GM12878 (cell line): ENCODE results near the gene ACTA2. TPM values are rescaled to one million over a fixed set of nuclear protein-coding genes. Genes with fewer than 3 reads are reported as not detected.

ENCODE experiments used
- ATAC-seq: fragments of 200-7000 bp; cut with Tn5 transposase; 3 replicates; pipeline ENCODE4 v1.9.1; 2020; ENCODE audit warnings: mild to moderate bottlenecking, moderate library complexity
- BruUV-seq: library from RNA; stranded (reverse); fragments of 400-500 nt; replicated peaks from 2 replicates; lab custom pipeline; 2021; lab: Mats Ljungman, UMichigan
- CTCF ChIA-PET: fragments of 300-600 bp; sonication (Branson Sonifier 250); formaldehyde crosslinking; extraction: SDS; loops from one replicate; lab custom pipeline; 2021; ENCODE audit warnings: inconsistent platforms; lab: Yijun Ruan, JAX
- POLR2A ChIA-PET: fragments of 350-600 bp; formaldehyde crosslinking; extraction: SDS; loops from one replicate; lab custom pipeline; 2021; ENCODE audit warnings: inconsistent platforms; lab: Charles Lee
- RAD21 ChIA-PET: fragments of 300-600 bp; sonication (Branson Sonifier 250); formaldehyde crosslinking; loops from one replicate; lab custom pipeline; 2023; ENCODE audit warnings: antibody characterized with exemption; ENCODE audit not compliant: unreplicated experiment; lab: Charles Lee
- SMC1A ChIA-PET: fragments of 300-600 bp; sonication (Branson Sonifier 250); formaldehyde crosslinking; loops from one replicate; lab custom pipeline; 2023; ENCODE audit not compliant: unreplicated experiment, uncharacterized antibody; lab: Charles Lee
- DNase-seq: peaks from one replicate; pipeline ENCODE4 v3.0.0-alpha.2; 2011; ENCODE audit warnings: low read depth, low spot score
- FAIRE-seq: peaks from 3 replicates; lab custom pipeline; 2011; peaks lifted over from hg19 to GRCh38; lab: Jason Lieb, UNC
- H2AFZ ChIP-seq: 2 replicates; pipeline ENCODE4 v1.6.0; 2011; ENCODE audit warnings: low read depth, low read length, control low read depth; ENCODE audit not compliant: control insufficient read depth
- H3K27ac ChIP-seq: 2 replicates; pipeline ENCODE4 v1.5.1; 2011; ENCODE audit warnings: control low read depth; ENCODE audit not compliant: control insufficient read depth, insufficient read depth
- H3K27me3 ChIP-seq, 2 experiments: replicated peaks in 1 of 2; 2 replicates each; pipeline versions ENCODE4 v1.6.0 to v1.6.1; 2011; ENCODE audit warnings: low read length in 1 of 2; ENCODE audit not compliant: control insufficient read depth in 2 of 2, insufficient read depth in 2 of 2
- H3K36me3 ChIP-seq, 2 experiments: 2 replicates each; pipeline ENCODE4 v1.5.1; 2011; ENCODE audit warnings: low read length in 1 of 2; ENCODE audit not compliant: control insufficient read depth in 2 of 2, insufficient read depth in 2 of 2
- H3K4me1 ChIP-seq: 2 replicates; pipeline ENCODE4 v1.6.1; 2011; ENCODE audit warnings: mild to moderate bottlenecking, low read length, moderate library complexity, mixed read lengths; ENCODE audit not compliant: control insufficient read depth, insufficient read depth
- H3K4me2 ChIP-seq: 2 replicates; pipeline ENCODE4 v1.6.0; 2011; ENCODE audit warnings: control low read depth; ENCODE audit not compliant: control insufficient read depth, insufficient read depth
- H3K4me3 ChIP-seq: fragments of 200-600 bp; sonication (generic); 2 replicates; pipeline ENCODE4 v1.5.1; 2016
- H3K79me2 ChIP-seq: 2 replicates; pipeline ENCODE4 v1.6.0; 2011; ENCODE audit warnings: low read length; ENCODE audit not compliant: control insufficient read depth, insufficient read depth
- H3K9ac ChIP-seq: 2 replicates; pipeline ENCODE4 v1.8.0; 2011; ENCODE audit warnings: low read length, control low read depth, mixed read lengths; ENCODE audit not compliant: control insufficient read depth, insufficient read depth
- H3K9me3 ChIP-seq: replicated peaks from 3 replicates; pipeline ENCODE4 v1.5.1; 2011; ENCODE audit warnings: mild to moderate bottlenecking, low read length; ENCODE audit not compliant: control insufficient read depth, insufficient read depth
- H4K20me1 ChIP-seq: 2 replicates; pipeline ENCODE4 v1.6.0; 2011; ENCODE audit not compliant: control insufficient read depth, insufficient read depth
- WGBS: methylation state at CpG from one replicate; pipeline ENCODE4 v1.1.6; 2016; ENCODE audit warnings: low lambda C conversion rate; ENCODE audit not compliant: insufficient replicate concordance, insufficient coverage; ENCODE audit errors: missing lambda C conversion rate; 5-methylcytosine and 5-hydroxymethylcytosine counted together
- in situ Hi-C: fragments of 300-500 bp; cut with MboI; formaldehyde crosslinking; loops from 9 replicates; pipeline ENCODE4 v1.14.3; 2018; ENCODE audit warnings: mixed read lengths
- intact Hi-C: fragments of 100-400 bp; cut with micrococcal nuclease; formaldehyde crosslinking; loops from one replicate; pipeline ENCODE4 v1.14.2; 2022; ENCODE audit not compliant: unreplicated experiment
- polyA plus RNA-seq, 11 experiments: library from polyadenylated mRNA; depleted of rRNA in 4 of 11; unstranded in 6 of 11; stranded (reverse) in 5 of 11; fragments of >200 nt; fragmentation: Nextera tagmentation in 4 of 11; fragmentation: Illumina TruSeq in 1 of 11; extraction: Ambion mirVana in 4 of 11; extraction: Trizol in 1 of 11; gene quantifications; 1 replicate in 1 of 11; 2 replicates in 10 of 11; pipeline versions ENCODE4 v1.2.1 to v1.2.3, GENCODE V29; 2011 to 2016; ENCODE audit warnings: inconsistent platforms in 2 of 11, missing spikeins in 2 of 11, low read depth in 1 of 11
- total RNA-seq, 4 experiments: library from RNA; depleted of rRNA in 3 of 4; stranded (reverse); fragments of >200 nt in 3 of 4; fragmentation: Illumina TruSeq in 1 of 4; extraction: Trizol in 1 of 4; gene quantifications; 2 replicates each; pipeline versions ENCODE4 v1.2.1 to v1.2.3, GENCODE V29; 2013 to 2021
- TF ChIP-seq, protein P1 (sequence below): fragments of 450-650 bp; IDR thresholded peaks from 2 replicates; pipeline ENCODE4 v1.6.1; 2016; ENCODE audit warnings: mild to moderate bottlenecking, moderate library complexity, borderline replicate concordance

The ACTA2 gene
- total and polyA plus RNA-seq, 10 of the 15 experiments (the other 5 are each of a cell fraction or from before 2014, with no cell fraction given) = 7.4 to 78.2 (median 32.4) TPM

GRCh38 chr10:88946200-88946599 is 6.4 kb downstream of the ACTA2 start:
- Histone ChIP-seq H2AFZ (no peak overlapping the region), H3K4me3 (no peak overlapping the region), H4K20me1 (no peaks in the 10 kb centered on the region), H3K9ac (no peak overlapping the region), H3K9me3 (no peaks in the 10 kb centered on the region), H3K27ac (no peak overlapping the region), H3K36me3 (no peaks in the 10 kb centered on the region; a peak in 1 of 4 replicates), H3K4me1 (peaks cover 4% of the 10 kb centered on the region), H3K27me3 (no peaks in the 10 kb centered on the region), H3K4me2 (no peak overlapping the region), H3K79me2 (no peaks in the 10 kb centered on the region)
- DNase-seq = no peak
- in situ Hi-C loops (no loop called here), intact Hi-C loops (no loop called here)
- ATAC-seq = no peak
- no TSS peak for BruUV-seq
- TF ChIP-seq, protein P1, sequence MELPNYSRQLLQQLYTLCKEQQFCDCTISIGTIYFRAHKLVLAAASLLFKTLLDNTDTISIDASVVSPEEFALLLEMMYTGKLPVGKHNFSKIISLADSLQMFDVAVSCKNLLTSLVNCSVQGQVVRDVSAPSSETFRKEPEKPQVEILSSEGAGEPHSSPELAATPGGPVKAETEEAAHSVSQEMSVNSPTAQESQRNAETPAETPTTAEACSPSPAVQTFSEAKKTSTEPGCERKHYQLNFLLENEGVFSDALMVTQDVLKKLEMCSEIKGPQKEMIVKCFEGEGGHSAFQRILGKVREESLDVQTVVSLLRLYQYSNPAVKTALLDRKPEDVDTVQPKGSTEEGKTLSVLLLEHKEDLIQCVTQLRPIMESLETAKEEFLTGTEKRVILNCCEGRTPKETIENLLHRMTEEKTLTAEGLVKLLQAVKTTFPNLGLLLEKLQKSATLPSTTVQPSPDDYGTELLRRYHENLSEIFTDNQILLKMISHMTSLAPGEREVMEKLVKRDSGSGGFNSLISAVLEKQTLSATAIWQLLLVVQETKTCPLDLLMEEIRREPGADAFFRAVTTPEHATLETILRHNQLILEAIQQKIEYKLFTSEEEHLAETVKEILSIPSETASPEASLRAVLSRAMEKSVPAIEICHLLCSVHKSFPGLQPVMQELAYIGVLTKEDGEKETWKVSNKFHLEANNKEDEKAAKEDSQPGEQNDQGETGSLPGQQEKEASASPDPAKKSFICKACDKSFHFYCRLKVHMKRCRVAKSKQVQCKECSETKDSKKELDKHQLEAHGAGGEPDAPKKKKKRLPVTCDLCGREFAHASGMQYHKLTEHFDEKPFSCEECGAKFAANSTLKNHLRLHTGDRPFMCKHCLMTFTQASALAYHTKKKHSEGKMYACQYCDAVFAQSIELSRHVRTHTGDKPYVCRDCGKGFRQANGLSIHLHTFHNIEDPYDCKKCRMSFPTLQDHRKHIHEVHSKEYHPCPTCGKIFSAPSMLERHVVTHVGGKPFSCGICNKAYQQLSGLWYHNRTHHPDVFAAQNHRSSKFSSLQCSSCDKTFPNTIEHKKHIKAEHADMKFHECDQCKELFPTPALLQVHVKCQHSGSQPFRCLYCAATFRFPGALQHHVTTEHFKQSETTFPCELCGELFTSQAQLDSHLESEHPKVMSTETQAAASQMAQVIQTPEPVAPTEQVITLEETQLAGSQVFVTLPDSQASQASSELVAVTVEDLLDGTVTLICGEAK = no peak
- ChIA-PET SMC1A (interaction anchor here (1.0 to 5.2 kb wide), 12 partner anchors 9 to 271 kb away, joined by 3 to 28 read pairs (median 5); no protein-coding TSS in a partner anchor), RAD21 (interaction anchor here (0.6 to 3.5 kb wide), 3 partner anchors 13 to 1267 kb away, joined by 3 to 21 read pairs (median 7); partner anchors contain the start of gene FAS), POLR2A (interaction anchor here (0.6 kb wide), 1 partner anchor 16 kb away, joined by 3 read pairs; no protein-coding TSS in a partner anchor), CTCF (interaction anchor here (0.7 to 5.3 kb wide), 6 partner anchors 13 to 272 kb away, joined by 4 to 42 read pairs (median 6); partner anchors contain the start of gene FAS)
- no peak for FAIRE-seq
- 100% methylated on average over 1 of the region's 1 CpG for WGBS
